Esophagus muscularis mucosa (tissue), 3 donors: ENCODE data around the gene TMEM209.
"Not testable (repeated sequence)": the region's sequence is repeated elsewhere in the genome, so short reads cannot be mapped to it uniquely, and the experiment has no call there.

ENCODE experiments used
- POLR2A ChIP-seq: fragments of 450-650 bp; IDR thresholded peaks from one replicate; pipeline ENCODE4 v1.6.1; 2017; ENCODE audit warnings: antibody characterized with exemption, moderate library complexity, mild to moderate bottlenecking, low read depth
- TF ChIP-seq, protein P1 (sequence below), 3 experiments: fragments of 200-600 bp in 2 of 3; fragments of 450-650 bp in 1 of 3; sonication (generic) in 2 of 3; IDR thresholded peaks; one replicate each; pipeline ENCODE4 v1.5.1; 2017 to 2019; ENCODE audit warnings: antibody characterized with exemption in 3 of 3, mild to moderate bottlenecking in 2 of 3, moderate library complexity in 1 of 3

DNA sequence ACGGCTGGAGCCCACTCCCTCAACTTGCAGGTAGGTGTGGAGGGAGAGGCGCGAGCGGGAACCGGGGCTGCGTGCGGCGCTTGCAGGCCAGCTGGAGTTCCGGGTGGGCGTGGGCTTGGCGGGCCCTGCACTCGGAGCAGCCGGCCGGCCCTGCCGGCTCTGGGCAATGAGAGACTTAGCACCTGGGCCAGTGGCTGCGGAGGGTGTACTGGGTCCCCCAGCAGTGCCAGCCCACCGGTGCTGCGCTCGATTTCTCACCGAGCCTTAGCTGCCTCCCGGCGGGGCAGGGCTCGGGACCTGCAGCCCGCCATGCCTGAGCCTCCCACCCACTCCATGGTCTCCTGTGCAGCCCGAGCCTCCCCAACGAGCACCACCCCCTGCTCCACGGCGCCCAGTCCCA is 24.8 kb upstream of the TMEM209 start:
- TF ChIP-seq, protein P1, sequence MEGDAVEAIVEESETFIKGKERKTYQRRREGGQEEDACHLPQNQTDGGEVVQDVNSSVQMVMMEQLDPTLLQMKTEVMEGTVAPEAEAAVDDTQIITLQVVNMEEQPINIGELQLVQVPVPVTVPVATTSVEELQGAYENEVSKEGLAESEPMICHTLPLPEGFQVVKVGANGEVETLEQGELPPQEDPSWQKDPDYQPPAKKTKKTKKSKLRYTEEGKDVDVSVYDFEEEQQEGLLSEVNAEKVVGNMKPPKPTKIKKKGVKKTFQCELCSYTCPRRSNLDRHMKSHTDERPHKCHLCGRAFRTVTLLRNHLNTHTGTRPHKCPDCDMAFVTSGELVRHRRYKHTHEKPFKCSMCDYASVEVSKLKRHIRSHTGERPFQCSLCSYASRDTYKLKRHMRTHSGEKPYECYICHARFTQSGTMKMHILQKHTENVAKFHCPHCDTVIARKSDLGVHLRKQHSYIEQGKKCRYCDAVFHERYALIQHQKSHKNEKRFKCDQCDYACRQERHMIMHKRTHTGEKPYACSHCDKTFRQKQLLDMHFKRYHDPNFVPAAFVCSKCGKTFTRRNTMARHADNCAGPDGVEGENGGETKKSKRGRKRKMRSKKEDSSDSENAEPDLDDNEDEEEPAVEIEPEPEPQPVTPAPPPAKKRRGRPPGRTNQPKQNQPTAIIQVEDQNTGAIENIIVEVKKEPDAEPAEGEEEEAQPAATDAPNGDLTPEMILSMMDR (IDR thresholded peaks at IDR 0.05): not testable (repeated sequence)
- not testable (repeated sequence) for TF ChIP-seq POLR2A
